HepG2 (cell line): ENCODE measurements around the gene MOCS2. TPM values are rescaled to one million over a fixed set of nuclear protein-coding genes. Genes with fewer than 3 reads are reported as not detected.

Experiments used
- ATAC-seq: fragments of 200-7000 bp; cut with Tn5 transposase; 3 replicates; pipeline ENCODE4 v1.9.1; 2020; ENCODE audit warnings: mild to moderate bottlenecking, moderate library complexity
- BruUV-seq: library from RNA; stranded (reverse); fragments of 400-500 nt; replicated peaks from 2 replicates; lab custom pipeline; 2021; lab: Mats Ljungman, UMichigan
- CTCF ChIA-PET: fragments of 300-600 bp; formaldehyde crosslinking; extraction: SDS; loops from one replicate; lab custom pipeline; 2021; ENCODE audit warnings: low total read pairs, inconsistent platforms, low intra/inter-chr PET ratio; lab: Yijun Ruan, JAX
- POLR2A ChIA-PET: fragments of 350-600 bp; sonication (Branson Sonifier 250); formaldehyde crosslinking; loops from one replicate; lab custom pipeline; 2020; ENCODE audit warnings: antibody characterized with exemption, inconsistent platforms; lab: Yijun Ruan, JAX
- DNase-seq: peaks from one replicate; pipeline ENCODE4 v3.0.0-alpha.2; 2015; ENCODE audit warnings: low spot score
- FAIRE-seq: peaks from 3 replicates; lab custom pipeline; 2011; peaks lifted over from hg19 to GRCh38; lab: Jason Lieb, UNC
- H2AFZ ChIP-seq: one replicate; pipeline ENCODE4 v1.6.1; 2011; ENCODE audit warnings: low read length, inconsistent platforms
- H3K27ac ChIP-seq: fragments of 300-600 bp; 3 replicates; pipeline ENCODE4 v1.8.0; 2011; ENCODE audit warnings: mixed run types, mild to moderate bottlenecking, mixed read lengths, low read length, inconsistent platforms; ENCODE audit not compliant: insufficient read depth; ENCODE audit errors: extremely low read length
- H3K27me3 ChIP-seq, 2 experiments: fragments of 200-600 bp in 1 of 2; 2 replicates in 1 of 2; 3 replicates in 1 of 2; pipeline versions ENCODE4 v1.6.0 to v1.8.0; 2011; ENCODE audit warnings: low read length in 2 of 2, mild to moderate bottlenecking in 2 of 2, moderate library complexity in 2 of 2, inconsistent platforms in 1 of 2; ENCODE audit not compliant: insufficient read depth in 2 of 2, control insufficient read depth in 1 of 2
- H3K36me3 ChIP-seq, 2 experiments: fragments of 200-600 bp in 1 of 2; replicated peaks in 1 of 2; 2 replicates in 1 of 2; 3 replicates in 1 of 2; pipeline versions ENCODE4 v1.5.1 to v1.8.0; 2011; ENCODE audit warnings: low read length in 2 of 2, inconsistent platforms in 1 of 2; ENCODE audit not compliant: insufficient read depth in 2 of 2, control insufficient read depth in 1 of 2
- H3K4me1 ChIP-seq: 2 replicates; pipeline ENCODE4 v1.5.1; 2012; ENCODE audit warnings: low read length, inconsistent platforms; ENCODE audit not compliant: insufficient read depth
- H3K4me2 ChIP-seq: 2 replicates; pipeline ENCODE4 v1.6.0; 2011; ENCODE audit warnings: low read depth, low read length, inconsistent platforms
- H3K4me3 ChIP-seq, 3 experiments: fragments of 200-600 bp in 1 of 3; sonication (generic), shearing (Covaris generic) in 1 of 3; replicated peaks in 1 of 3; 2 replicates each; pipeline ENCODE4 v1.5.1; 2011 to 2016; ENCODE audit warnings: low read length in 3 of 3, inconsistent platforms in 2 of 3, low read depth in 2 of 3, mild to moderate bottlenecking in 2 of 3, control low read depth in 1 of 3, mixed read lengths in 1 of 3; ENCODE audit not compliant: insufficient read depth in 1 of 3
- H3K79me2 ChIP-seq: one replicate; pipeline ENCODE4 v1.6.1; 2011; ENCODE audit warnings: low read length, inconsistent platforms; ENCODE audit not compliant: insufficient read depth
- H3K9ac ChIP-seq: 2 replicates; pipeline ENCODE4 v1.6.0; 2011; ENCODE audit warnings: mild to moderate bottlenecking, low read depth, low read length, inconsistent platforms; ENCODE audit not compliant: insufficient read depth
- H3K9me3 ChIP-seq: 2 replicates; pipeline ENCODE4 v1.5.1; 2012; ENCODE audit warnings: mild to moderate bottlenecking, low read length
- H4K20me1 ChIP-seq: 2 replicates; pipeline ENCODE4 v1.6.0; 2011; ENCODE audit warnings: inconsistent platforms, mild to moderate bottlenecking, low read length, moderate library complexity; ENCODE audit not compliant: insufficient read depth
- CEBPB ChIP-seq: IDR thresholded peaks from 2 replicates; pipeline ENCODE4 v1.6.1; 2011; ENCODE audit warnings: low read depth, low read length, improper control_type of control experiment, borderline replicate concordance
- GATAD2A ChIP-seq: IDR thresholded peaks from 2 replicates; pipeline ENCODE4 v1.6.1; 2016
- HNRNPH1 ChIP-seq: fragments of 200-400 bp; formaldehyde crosslinking; optimal IDR thresholded peaks from 2 replicates; pipeline ENCODE3; 2017; ENCODE audit warnings: mild to moderate bottlenecking, low read depth, low read length
- MEIS1 ChIP-seq: sonication (generic); formaldehyde crosslinking; IDR thresholded peaks from 2 replicates; pipeline ENCODE4 v1.9.0; 2021; ENCODE audit warnings: mild to moderate bottlenecking, missing genetic modification reagents, moderate library complexity, borderline replicate concordance
- MIXL1 ChIP-seq: IDR thresholded peaks from 2 replicates; pipeline ENCODE4 v1.6.1; 2016
- PLSCR1 ChIP-seq: sonication (generic); formaldehyde crosslinking; IDR thresholded peaks from 2 replicates; pipeline ENCODE4 v1.5.0; 2020; ENCODE audit warnings: missing genetic modification reagents, mild to moderate bottlenecking, borderline replicate concordance
- ZC3H13 ChIP-seq: sonication (generic); formaldehyde crosslinking; IDR thresholded peaks from 2 replicates; pipeline ENCODE4 v1.8.1; 2023; ENCODE audit warnings: mild to moderate bottlenecking, missing genetic modification reagents, moderate library complexity
- ZNF12 ChIP-seq: sonication (generic); formaldehyde crosslinking; IDR thresholded peaks from 2 replicates; pipeline ENCODE4 v1.5.0; 2020; ENCODE audit warnings: missing genetic modification reagents
- ZNF556 ChIP-seq: sonication (generic); formaldehyde crosslinking; IDR thresholded peaks from 2 replicates; pipeline ENCODE4 v1.4.0; 2020; ENCODE audit warnings: mild to moderate bottlenecking, missing genetic modification reagents, borderline replicate concordance
- ZNF782 ChIP-seq: sonication (generic); formaldehyde crosslinking; IDR thresholded peaks from 2 replicates; pipeline ENCODE4 v1.4.0; 2020; ENCODE audit warnings: missing genetic modification reagents, mild to moderate bottlenecking, borderline replicate concordance
- WGBS: methylation state at CpG from one replicate; pipeline ENCODE4 v1.1.6; 2017; ENCODE audit warnings: low lambda C conversion rate; 5-methylcytosine and 5-hydroxymethylcytosine counted together
- in situ Hi-C: cut with HindIII; loops from 2 replicates; pipeline ENCODE4 v1.10.0; 2017; ENCODE audit warnings: low pct_unique_long_range_greater_than_20kb; ENCODE audit not compliant: extremely low pct_ligation_motif_present
- intact Hi-C: fragments of 100-400 bp; cut with micrococcal nuclease; formaldehyde crosslinking; loops from one replicate; pipeline ENCODE4 v1.10.0; 2022; ENCODE audit not compliant: unreplicated experiment
- polyA plus RNA-seq, 8 experiments: library from polyadenylated mRNA; depleted of rRNA in 3 of 8; stranded (reverse) in 7 of 8; unstranded in 1 of 8; fragments of >200 nt; fragmentation: Illumina TruSeq in 4 of 8; extraction: Trizol in 4 of 8; gene quantifications; 2 replicates each; pipeline versions ENCODE4 v1.2.1 to v1.2.3, GENCODE V29; 2011 to 2016; ENCODE audit warnings: low read depth in 4 of 8, missing spikeins in 1 of 8, mixed read lengths in 1 of 8; ENCODE audit not compliant: insufficient read depth in 1 of 8
- total RNA-seq, 5 experiments: library from RNA; depleted of rRNA; stranded (reverse); fragments of >200 nt; fragmentation: Illumina TruSeq; extraction: Trizol; gene quantifications; 2 replicates each; pipeline ENCODE4 v1.2.3, GENCODE V29; 2016; ENCODE audit warnings: low read depth in 1 of 5
- TF ChIP-seq, protein P1 (sequence below): sonication (generic); formaldehyde crosslinking; IDR thresholded peaks from 2 replicates; pipeline ENCODE4 v1.9.0; 2021; ENCODE audit warnings: mild to moderate bottlenecking, missing genetic modification reagents

MOCS2 gene
- total and polyA plus RNA-seq, 2 of the 13 experiments (the other 11 are each of a cell fraction or from before 2014, with no cell fraction given), result 19.2 to 41.9 TPM

DNA sequence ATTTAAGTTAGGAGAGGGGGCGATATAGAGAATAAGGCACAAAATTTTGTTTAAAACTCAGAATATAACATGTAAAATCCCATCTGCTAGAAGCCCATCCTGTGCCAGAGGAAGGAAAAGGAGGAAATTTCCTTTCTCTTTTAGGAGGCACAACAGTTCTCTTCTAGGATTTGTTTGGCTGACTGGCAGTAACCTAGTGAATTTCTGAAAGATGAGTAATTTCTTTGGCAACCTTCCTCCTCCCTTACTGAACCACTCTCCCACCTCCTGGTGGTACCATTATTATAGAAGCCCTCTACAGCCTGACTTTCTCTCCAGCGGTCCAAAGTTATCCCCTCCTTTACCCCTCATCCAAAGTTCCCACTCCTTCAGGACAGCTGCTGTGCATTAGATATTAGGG, 18.3 kb downstream of the MOCS2 start:
- intact Hi-C loops, result loop anchor here (10.0 kb wide), 1 partner anchor 56 kb away; no protein-coding TSS in a partner anchor
- no peak for ATAC-seq
- Histone ChIP-seq H3K9me3 (no peaks in the 10 kb centered on the region), H3K9ac (no peak overlapping the region), H3K36me3 (peaks cover 8 to 58% of the 10 kb centered on the region in 2 experiments), H4K20me1 (peaks cover 3% of the 10 kb centered on the region; the same call in 1 of the 2 replicates), H3K27me3 (no peaks in the 10 kb centered on the region), H3K79me2 (no peaks in the 10 kb centered on the region), H3K4me2 (no peak overlapping the region), H2AFZ (no peak overlapping the region), H3K4me1 (peaks cover 9% of the 10 kb centered on the region), H3K27ac (no peak overlapping the region), H3K4me3 (no peak overlapping the region)
- 94% methylated on average over 2 of the region's 2 CpGs for WGBS
- no TSS peak for BruUV-seq
- in situ Hi-C loops, result no loop called here
- FAIRE-seq, result no peak
- POLR2A ChIA-PET, result no interaction called here
- CTCF ChIA-PET, result no interaction called here
- TF ChIP-seq ZNF782, result no peak
- TF ChIP-seq ZC3H13 (CRISPR knock-in tag), result no peak
- TF ChIP-seq ZNF12 (CRISPR knock-in tag), result no peak
- TF ChIP-seq, protein P1, sequence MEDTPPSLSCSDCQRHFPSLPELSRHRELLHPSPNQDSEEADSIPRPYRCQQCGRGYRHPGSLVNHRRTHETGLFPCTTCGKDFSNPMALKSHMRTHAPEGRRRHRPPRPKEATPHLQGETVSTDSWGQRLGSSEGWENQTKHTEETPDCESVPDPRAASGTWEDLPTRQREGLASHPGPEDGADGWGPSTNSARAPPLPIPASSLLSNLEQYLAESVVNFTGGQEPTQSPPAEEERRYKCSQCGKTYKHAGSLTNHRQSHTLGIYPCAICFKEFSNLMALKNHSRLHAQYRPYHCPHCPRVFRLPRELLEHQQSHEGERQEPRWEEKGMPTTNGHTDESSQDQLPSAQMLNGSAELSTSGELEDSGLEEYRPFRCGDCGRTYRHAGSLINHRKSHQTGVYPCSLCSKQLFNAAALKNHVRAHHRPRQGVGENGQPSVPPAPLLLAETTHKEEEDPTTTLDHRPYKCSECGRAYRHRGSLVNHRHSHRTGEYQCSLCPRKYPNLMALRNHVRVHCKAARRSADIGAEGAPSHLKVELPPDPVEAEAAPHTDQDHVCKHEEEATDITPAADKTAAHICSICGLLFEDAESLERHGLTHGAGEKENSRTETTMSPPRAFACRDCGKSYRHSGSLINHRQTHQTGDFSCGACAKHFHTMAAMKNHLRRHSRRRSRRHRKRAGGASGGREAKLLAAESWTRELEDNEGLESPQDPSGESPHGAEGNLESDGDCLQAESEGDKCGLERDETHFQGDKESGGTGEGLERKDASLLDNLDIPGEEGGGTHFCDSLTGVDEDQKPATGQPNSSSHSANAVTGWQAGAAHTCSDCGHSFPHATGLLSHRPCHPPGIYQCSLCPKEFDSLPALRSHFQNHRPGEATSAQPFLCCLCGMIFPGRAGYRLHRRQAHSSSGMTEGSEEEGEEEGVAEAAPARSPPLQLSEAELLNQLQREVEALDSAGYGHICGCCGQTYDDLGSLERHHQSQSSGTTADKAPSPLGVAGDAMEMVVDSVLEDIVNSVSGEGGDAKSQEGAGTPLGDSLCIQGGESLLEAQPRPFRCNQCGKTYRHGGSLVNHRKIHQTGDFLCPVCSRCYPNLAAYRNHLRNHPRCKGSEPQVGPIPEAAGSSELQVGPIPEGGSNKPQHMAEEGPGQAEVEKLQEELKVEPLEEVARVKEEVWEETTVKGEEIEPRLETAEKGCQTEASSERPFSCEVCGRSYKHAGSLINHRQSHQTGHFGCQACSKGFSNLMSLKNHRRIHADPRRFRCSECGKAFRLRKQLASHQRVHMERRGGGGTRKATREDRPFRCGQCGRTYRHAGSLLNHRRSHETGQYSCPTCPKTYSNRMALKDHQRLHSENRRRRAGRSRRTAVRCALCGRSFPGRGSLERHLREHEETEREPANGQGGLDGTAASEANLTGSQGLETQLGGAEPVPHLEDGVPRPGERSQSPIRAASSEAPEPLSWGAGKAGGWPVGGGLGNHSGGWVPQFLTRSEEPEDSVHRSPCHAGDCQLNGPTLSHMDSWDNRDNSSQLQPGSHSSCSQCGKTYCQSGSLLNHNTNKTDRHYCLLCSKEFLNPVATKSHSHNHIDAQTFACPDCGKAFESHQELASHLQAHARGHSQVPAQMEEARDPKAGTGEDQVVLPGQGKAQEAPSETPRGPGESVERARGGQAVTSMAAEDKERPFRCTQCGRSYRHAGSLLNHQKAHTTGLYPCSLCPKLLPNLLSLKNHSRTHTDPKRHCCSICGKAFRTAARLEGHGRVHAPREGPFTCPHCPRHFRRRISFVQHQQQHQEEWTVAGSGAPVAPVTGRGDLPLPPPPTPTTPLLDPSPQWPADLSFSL (CRISPR knock-in tag), result no peak
- no peak for TF ChIP-seq PLSCR1 (CRISPR knock-in tag)
- no peak for TF ChIP-seq CEBPB
- TF ChIP-seq ZNF556 (CRISPR knock-in tag), result no peak
- no peak for TF ChIP-seq MEIS1 (CRISPR knock-in tag)
- TF ChIP-seq HNRNPH1, result no peak
- TF ChIP-seq GATAD2A (CRISPR knock-in tag), result no peak
- TF ChIP-seq MIXL1 (CRISPR knock-in tag), result no peak
- TF ChIP-seq, all 625 proteins: peak for 0
- DNase-seq, result no peak
